WTC11 (cell line): ENCODE measurements around the gene B3GNT9. TPM values are rescaled to one million over a fixed set of nuclear protein-coding genes. Genes with fewer than 3 reads are reported as not detected.

Experiments
- ATAC-seq: fragments of 200-7000 bp; cut with Tn5 transposase; 2 replicates; pipeline ENCODE4 v1.10.0; 2021; ENCODE audit warnings: mild to moderate bottlenecking, moderate library complexity
- CTCF ChIA-PET: fragments of 300-600 bp; sonication (Branson Sonifier 250); formaldehyde crosslinking; loops from one replicate; lab custom pipeline; 2021; ENCODE audit warnings: antibody characterized with exemption; lab: Charles Lee
- POLR2A ChIA-PET: fragments of 350-600 bp; sonication (Branson Sonifier 250); formaldehyde crosslinking; loops from one replicate; lab custom pipeline; 2021; ENCODE audit warnings: antibody characterized with exemption; lab: Charles Lee
- DNase-seq: peaks from one replicate; pipeline ENCODE4 v3.0.0; 2021; ENCODE audit warnings: low spot score
- H3K27ac Mint-ChIP-seq: 2 replicates; pipeline ENCODE4 v1.8.0; 2021; ENCODE audit warnings: mixed read lengths
- H3K27me3 Mint-ChIP-seq: 2 replicates; pipeline ENCODE4 v1.8.0; 2021; ENCODE audit warnings: low read depth, mild to moderate bottlenecking, moderate library complexity, mixed read lengths
- H3K36me3 Mint-ChIP-seq: 2 replicates; pipeline ENCODE4 v1.8.0; 2021; ENCODE audit warnings: mixed read lengths
- H3K4me1 Mint-ChIP-seq: 2 replicates; pipeline ENCODE4 v1.8.0; 2022; ENCODE audit warnings: mixed read lengths
- H3K4me3 Mint-ChIP-seq: 2 replicates; pipeline ENCODE4 v1.8.0; 2021; ENCODE audit warnings: mild to moderate bottlenecking, moderate library complexity, mixed read lengths
- H3K9me3 Mint-ChIP-seq: 2 replicates; pipeline ENCODE4 v1.8.0; 2021; ENCODE audit warnings: mixed read lengths
- E2F4 ChIP-seq: sonication (generic); formaldehyde crosslinking; IDR thresholded peaks from 2 replicates; pipeline ENCODE4 v1.8.1; 2022; ENCODE audit warnings: low read depth, mild to moderate bottlenecking, moderate library complexity, missing genetic modification reagents, borderline replicate concordance
- ELF4 ChIP-seq: sonication (generic); formaldehyde crosslinking; IDR thresholded peaks from 2 replicates; pipeline ENCODE4 v1.8.1; 2022; ENCODE audit warnings: low read depth, mild to moderate bottlenecking, moderate library complexity, missing genetic modification reagents
- ERG ChIP-seq: fragments of 250-450 bp; sonication (Bioruptor Pico); IDR thresholded peaks from 2 replicates; pipeline ENCODE4 v1.8.0; 2021; ENCODE audit warnings: mild to moderate bottlenecking
- FOXP1 ChIP-seq: sonication (generic); formaldehyde crosslinking; IDR thresholded peaks from 2 replicates; pipeline ENCODE4 v1.8.0; 2022; ENCODE audit warnings: missing genetic modification reagents, mild to moderate bottlenecking, moderate library complexity, borderline replicate concordance
- HMGXB4 ChIP-seq: sonication (generic); formaldehyde crosslinking; IDR thresholded peaks from 2 replicates; pipeline ENCODE4 v1.8.1; 2023; ENCODE audit warnings: mild to moderate bottlenecking, moderate library complexity, missing genetic modification reagents
- JAZF1 ChIP-seq: fragments of 250-450 bp; sonication (Bioruptor Pico); IDR thresholded peaks from 2 replicates; pipeline ENCODE4 v1.9.0; 2021; ENCODE audit warnings: moderate library complexity, mild to moderate bottlenecking, inconsistent platforms
- MYBL2 ChIP-seq: sonication (generic); formaldehyde crosslinking; IDR thresholded peaks from 2 replicates; pipeline ENCODE4 v1.8.1; 2023; ENCODE audit warnings: mild to moderate bottlenecking, moderate library complexity, missing genetic modification reagents
- NR1H2 ChIP-seq: sonication (generic); formaldehyde crosslinking; IDR thresholded peaks from 2 replicates; pipeline ENCODE4 v1.9.0; 2021; ENCODE audit warnings: mild to moderate bottlenecking, moderate library complexity, missing genetic modification reagents
- SMAD4 ChIP-seq: sonication (generic); formaldehyde crosslinking; IDR thresholded peaks from 2 replicates; pipeline ENCODE4 v1.8.0; 2022; ENCODE audit warnings: mild to moderate bottlenecking, missing genetic modification reagents
- ZNF138 ChIP-seq: sonication (generic); formaldehyde crosslinking; conservative IDR thresholded peaks from 2 replicates; pipeline ENCODE4 v1.8.1; 2022; ENCODE audit warnings: mild to moderate bottlenecking, moderate library complexity, missing genetic modification reagents
- ZNF232 ChIP-seq: sonication (generic); formaldehyde crosslinking; IDR thresholded peaks from 2 replicates; pipeline ENCODE4 v1.8.0; 2022; ENCODE audit warnings: mild to moderate bottlenecking, missing genetic modification reagents
- ZNF281 ChIP-seq: sonication (generic); formaldehyde crosslinking; IDR thresholded peaks from 2 replicates; pipeline ENCODE4 v1.8.0; 2023; ENCODE audit warnings: mild to moderate bottlenecking, missing genetic modification reagents
- ZNF416 ChIP-seq: fragments of 250-450 bp; sonication (Bioruptor Pico); IDR thresholded peaks from 2 replicates; pipeline ENCODE4 v1.9.0; 2021; ENCODE audit warnings: mild to moderate bottlenecking, inconsistent platforms
- ZSCAN18 ChIP-seq: fragments of 250-450 bp; sonication (Bioruptor Pico); IDR thresholded peaks from 2 replicates; pipeline ENCODE4 v2.1.2; 2022; ENCODE audit warnings: mild to moderate bottlenecking, moderate library complexity
- total RNA-seq: library from RNA; stranded (reverse); gene quantifications from 3 replicates; pipeline ENCODE4 v1.2.3, GENCODE V29; 2021
- TF ChIP-seq, protein P1 (sequence below): sonication (generic); formaldehyde crosslinking; conservative IDR thresholded peaks from 2 replicates; pipeline ENCODE4 v1.8.1; 2022; ENCODE audit warnings: mild to moderate bottlenecking, missing genetic modification reagents
- TF ChIP-seq, protein P2 (sequence below): fragments of 250-450 bp; sonication (Bioruptor Pico); IDR thresholded peaks from 2 replicates; pipeline ENCODE4 v1.9.0; 2021; ENCODE audit warnings: mild to moderate bottlenecking, borderline replicate concordance

The B3GNT9 gene
- total RNA-seq, 1 experiment from 2014 or later, result 6.4 TPM

DNA sequence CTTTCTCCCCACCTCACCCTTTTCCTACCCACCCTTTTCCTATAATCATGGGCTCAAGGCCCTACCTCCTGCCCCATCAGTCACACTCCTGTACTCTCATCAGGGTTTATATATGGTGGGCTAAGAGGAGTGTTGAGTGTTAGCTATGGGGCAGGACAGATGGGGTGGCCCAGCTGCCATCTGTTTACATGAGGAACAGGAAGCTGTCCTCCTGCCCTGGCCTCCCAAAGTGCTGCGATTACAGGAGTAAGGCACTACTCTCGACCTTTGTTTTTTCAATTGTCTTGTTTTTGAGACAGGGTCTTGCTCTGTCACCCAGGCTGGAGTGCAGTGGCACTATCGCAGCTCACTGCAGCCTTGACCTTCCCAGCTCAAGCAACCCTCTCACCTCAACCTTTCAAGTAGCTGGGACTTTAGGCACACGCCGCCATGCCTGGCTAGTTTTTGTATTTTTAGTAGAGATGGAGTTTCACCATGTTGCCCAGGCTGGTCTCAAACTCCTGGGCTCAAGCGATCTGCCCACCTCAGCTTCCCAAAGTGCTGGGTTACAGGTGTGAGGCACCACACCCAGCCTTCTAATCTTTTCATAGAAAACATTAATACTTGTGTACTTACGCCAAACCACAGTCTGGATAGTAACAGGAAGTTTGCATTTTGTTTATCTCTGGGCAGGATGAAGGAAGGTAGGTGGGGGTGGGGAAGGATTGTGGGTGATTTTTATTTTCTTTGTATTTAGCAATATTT, 7.3 kb upstream of the B3GNT9 start:
- no peak for ATAC-seq
- peaks cover 100% of the 10 kb centered on the region for H3K27me3 Mint-ChIP-seq
- peaks cover 25% of the 10 kb centered on the region for H3K4me1 Mint-ChIP-seq
- peak overlapping the region; percentile 43; the same call in 1 of the 2 replicates for H3K4me3 Mint-ChIP-seq
- H3K36me3 Mint-ChIP-seq, result peaks cover 2% of the 10 kb centered on the region; the same call in 1 of the 2 replicates
- DNase-seq, result no peak
- CTCF ChIA-PET, result interaction anchor here (0.7 to 15.3 kb wide), 7 partner anchors 12 to 197 kb away, joined by 3 to 386 read pairs (median 10); partner anchors contain the start of genes CES3, HSF4 and NOL3
- H3K27ac Mint-ChIP-seq, result no peak overlapping the region
- no peaks in the 10 kb centered on the region for H3K9me3 Mint-ChIP-seq
- TF ChIP-seq SMAD4 (CRISPR knock-in tag), result no peak
- TF ChIP-seq FOXP1 (CRISPR knock-in tag), result no peak
- no peak for TF ChIP-seq ERG (CRISPR knock-in tag)
- POLR2A ChIA-PET, result interaction anchor here (0.9 kb wide), 1 partner anchor 150 kb away, joined by 3 read pairs; no protein-coding TSS in a partner anchor

- ChIA-PET POLR2A (no interaction called here), CTCF (interaction anchor here (0.7 to 15.3 kb wide), 5 partner anchors 12 to 196 kb away, joined by 3 to 386 read pairs (median 5); partner anchors contain the start of genes CES3, HSF4 and NOL3)
- no peak overlapping the region for H3K27ac Mint-ChIP-seq
- peaks cover 2% of the 10 kb centered on the region; the same call in 1 of the 2 replicates for H3K36me3 Mint-ChIP-seq
- no peak overlapping the region for H3K4me3 Mint-ChIP-seq
- H3K9me3 Mint-ChIP-seq, result no peaks in the 10 kb centered on the region
- peaks cover 21% of the 10 kb centered on the region for H3K4me1 Mint-ChIP-seq
- DNase-seq, result no peak
- ATAC-seq, result no peak
- peaks cover 100% of the 10 kb centered on the region for H3K27me3 Mint-ChIP-seq
- TF ChIP-seq ZNF232 (CRISPR knock-in tag) (no peak), E2F4 (CRISPR knock-in tag) (no peak), ZNF281 (CRISPR knock-in tag) (no peak), ZNF416 (CRISPR knock-in tag) (no peak), ZSCAN18 (no peak), NR1H2 (no peak), JAZF1 (CRISPR knock-in tag) (no peak), HMGXB4 (no peak), ZNF138 (no peak), ELF4 (CRISPR knock-in tag) (no peak), MYBL2 (no peak)
- TF ChIP-seq, protein P1, sequence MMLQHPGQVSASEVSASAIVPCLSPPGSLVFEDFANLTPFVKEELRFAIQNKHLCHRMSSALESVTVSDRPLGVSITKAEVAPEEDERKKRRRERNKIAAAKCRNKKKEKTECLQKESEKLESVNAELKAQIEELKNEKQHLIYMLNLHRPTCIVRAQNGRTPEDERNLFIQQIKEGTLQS (CRISPR knock-in tag), result no peak
- TF ChIP-seq, protein P2, sequence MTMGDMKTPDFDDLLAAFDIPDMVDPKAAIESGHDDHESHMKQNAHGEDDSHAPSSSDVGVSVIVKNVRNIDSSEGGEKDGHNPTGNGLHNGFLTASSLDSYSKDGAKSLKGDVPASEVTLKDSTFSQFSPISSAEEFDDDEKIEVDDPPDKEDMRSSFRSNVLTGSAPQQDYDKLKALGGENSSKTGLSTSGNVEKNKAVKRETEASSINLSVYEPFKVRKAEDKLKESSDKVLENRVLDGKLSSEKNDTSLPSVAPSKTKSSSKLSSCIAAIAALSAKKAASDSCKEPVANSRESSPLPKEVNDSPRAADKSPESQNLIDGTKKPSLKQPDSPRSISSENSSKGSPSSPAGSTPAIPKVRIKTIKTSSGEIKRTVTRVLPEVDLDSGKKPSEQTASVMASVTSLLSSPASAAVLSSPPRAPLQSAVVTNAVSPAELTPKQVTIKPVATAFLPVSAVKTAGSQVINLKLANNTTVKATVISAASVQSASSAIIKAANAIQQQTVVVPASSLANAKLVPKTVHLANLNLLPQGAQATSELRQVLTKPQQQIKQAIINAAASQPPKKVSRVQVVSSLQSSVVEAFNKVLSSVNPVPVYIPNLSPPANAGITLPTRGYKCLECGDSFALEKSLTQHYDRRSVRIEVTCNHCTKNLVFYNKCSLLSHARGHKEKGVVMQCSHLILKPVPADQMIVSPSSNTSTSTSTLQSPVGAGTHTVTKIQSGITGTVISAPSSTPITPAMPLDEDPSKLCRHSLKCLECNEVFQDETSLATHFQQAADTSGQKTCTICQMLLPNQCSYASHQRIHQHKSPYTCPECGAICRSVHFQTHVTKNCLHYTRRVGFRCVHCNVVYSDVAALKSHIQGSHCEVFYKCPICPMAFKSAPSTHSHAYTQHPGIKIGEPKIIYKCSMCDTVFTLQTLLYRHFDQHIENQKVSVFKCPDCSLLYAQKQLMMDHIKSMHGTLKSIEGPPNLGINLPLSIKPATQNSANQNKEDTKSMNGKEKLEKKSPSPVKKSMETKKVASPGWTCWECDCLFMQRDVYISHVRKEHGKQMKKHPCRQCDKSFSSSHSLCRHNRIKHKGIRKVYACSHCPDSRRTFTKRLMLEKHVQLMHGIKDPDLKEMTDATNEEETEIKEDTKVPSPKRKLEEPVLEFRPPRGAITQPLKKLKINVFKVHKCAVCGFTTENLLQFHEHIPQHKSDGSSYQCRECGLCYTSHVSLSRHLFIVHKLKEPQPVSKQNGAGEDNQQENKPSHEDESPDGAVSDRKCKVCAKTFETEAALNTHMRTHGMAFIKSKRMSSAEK (CRISPR knock-in tag), result no peak
Measured at GRCh38 chr16:67157106-67157748, 6.4 kb upstream of the B3GNT9 start.
